D341Med (cell line): ENCODE data around the gene KIAA0825.

Experiments used
- DNase-seq: peaks from one replicate; pipeline ENCODE4 v3.0.0; 2012; ENCODE audit warnings: low spot score

Gene KIAA0825

GRCh38 chr5:94313188-94313587 lies 305.2 kb downstream of the KIAA0825 start:
- DNase-seq: no peak

GRCh38 chr5:94312298-94312697 lies 306.1 kb downstream of the KIAA0825 start:
- no peak for DNase-seq

GRCh38 chr5:94310833-94311232 lies 307.6 kb downstream of the KIAA0825 start:
- no peak for DNase-seq

GRCh38 chr5:94309141-94309540 lies 309.3 kb downstream of the KIAA0825 start:
- DNase-seq: no peak

GRCh38 chr5:94308442-94308841 lies 310.0 kb downstream of the KIAA0825 start:
- DNase-seq: no peak

- DNase-seq: no peak
Observed at GRCh38 chr5:94304146-94304545, 314.3 kb downstream of the KIAA0825 start.

- DNase-seq: no peak
Observed at GRCh38 chr5:94288937-94289336, 329.5 kb downstream of the KIAA0825 start.

GRCh38 chr5:94285984-94286383 lies 332.4 kb downstream of the KIAA0825 start:
- DNase-seq: no peak

- no peak for DNase-seq
Observed at GRCh38 chr5:94283093-94283492, 335.3 kb downstream of the KIAA0825 start.

GRCh38 chr5:94281236-94281801 lies 337.1 kb downstream of the KIAA0825 start:
- no peak for DNase-seq

- no peak for DNase-seq
Observed at GRCh38 chr5:94276751-94277150, 341.7 kb downstream of the KIAA0825 start.

- DNase-seq: no peak
Observed at GRCh38 chr5:94276048-94276447, 342.4 kb downstream of the KIAA0825 start.

GRCh38 chr5:94274707-94275106 lies 343.7 kb downstream of the KIAA0825 start:
- no peak for DNase-seq

- no peak for DNase-seq
Observed at GRCh38 chr5:94268226-94268625, 350.2 kb downstream of the KIAA0825 start.

- DNase-seq: no peak
Observed at GRCh38 chr5:94267350-94267899, 351.0 kb downstream of the KIAA0825 start.

- DNase-seq: no peak
Observed at GRCh38 chr5:94266170-94266569, 352.2 kb downstream of the KIAA0825 start.

GRCh38 chr5:94263068-94263467 lies 355.3 kb downstream of the KIAA0825 start:
- no peak for DNase-seq

GRCh38 chr5:94260096-94260495 lies 358.3 kb downstream of the KIAA0825 start:
- DNase-seq: no peak

- DNase-seq: no peak
Observed at GRCh38 chr5:94254214-94254613, 364.2 kb downstream of the KIAA0825 start.

GRCh38 chr5:94250985-94251384 lies 367.4 kb downstream of the KIAA0825 start:
- no peak for DNase-seq

GRCh38 chr5:94249430-94249829 lies 369.0 kb downstream of the KIAA0825 start:
- no peak for DNase-seq

GRCh38 chr5:94248175-94248875 lies 370.1 kb downstream of the KIAA0825 start:
- DNase-seq: no peak

- no peak for DNase-seq
Observed at GRCh38 chr5:94245608-94246007, 372.8 kb downstream of the KIAA0825 start.

GRCh38 chr5:94244921-94245320 lies 373.5 kb downstream of the KIAA0825 start:
- DNase-seq: no peak
